Thyroid gland (tissue), 4 donors: Measurements from ENCODE around the gene TSPAN7.

Experiments
- POLR2A ChIP-seq, 2 donors: fragments of 450-650 bp; IDR thresholded peaks; one replicate each; pipeline ENCODE4 v1.6.1; 2017; ENCODE audit warnings: antibody characterized with exemption in 2 of 2, mild to moderate bottlenecking in 2 of 2, moderate library complexity in 1 of 2
- TF ChIP-seq, protein P1 (sequence below), 6 experiments: fragments of 200-600 bp in 3 of 6; fragments of 450-650 bp in 3 of 6; sonication (generic) in 3 of 6; IDR thresholded peaks; one replicate each; pipeline ENCODE4 v1.5.1; 2016 to 2019; ENCODE audit warnings: antibody characterized with exemption in 6 of 6, mild to moderate bottlenecking in 2 of 6, inconsistent platforms in 1 of 6, moderate library complexity in 1 of 6

- TF ChIP-seq POLR2A (IDR thresholded peaks at IDR 0.05) = no peak
- TF ChIP-seq, protein P1, sequence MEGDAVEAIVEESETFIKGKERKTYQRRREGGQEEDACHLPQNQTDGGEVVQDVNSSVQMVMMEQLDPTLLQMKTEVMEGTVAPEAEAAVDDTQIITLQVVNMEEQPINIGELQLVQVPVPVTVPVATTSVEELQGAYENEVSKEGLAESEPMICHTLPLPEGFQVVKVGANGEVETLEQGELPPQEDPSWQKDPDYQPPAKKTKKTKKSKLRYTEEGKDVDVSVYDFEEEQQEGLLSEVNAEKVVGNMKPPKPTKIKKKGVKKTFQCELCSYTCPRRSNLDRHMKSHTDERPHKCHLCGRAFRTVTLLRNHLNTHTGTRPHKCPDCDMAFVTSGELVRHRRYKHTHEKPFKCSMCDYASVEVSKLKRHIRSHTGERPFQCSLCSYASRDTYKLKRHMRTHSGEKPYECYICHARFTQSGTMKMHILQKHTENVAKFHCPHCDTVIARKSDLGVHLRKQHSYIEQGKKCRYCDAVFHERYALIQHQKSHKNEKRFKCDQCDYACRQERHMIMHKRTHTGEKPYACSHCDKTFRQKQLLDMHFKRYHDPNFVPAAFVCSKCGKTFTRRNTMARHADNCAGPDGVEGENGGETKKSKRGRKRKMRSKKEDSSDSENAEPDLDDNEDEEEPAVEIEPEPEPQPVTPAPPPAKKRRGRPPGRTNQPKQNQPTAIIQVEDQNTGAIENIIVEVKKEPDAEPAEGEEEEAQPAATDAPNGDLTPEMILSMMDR (IDR thresholded peaks at IDR 0.05) = no peak
These were observed 99.2 kb downstream of the TSPAN7 start for GRCh38 chrX:38660395-38661102.
